ENCODE results near the gene CX3CR1.
A peak's percentile ranks its signal among the peaks of the same experiment; 100 is the strongest.

The CX3CR1 gene

DNA sequence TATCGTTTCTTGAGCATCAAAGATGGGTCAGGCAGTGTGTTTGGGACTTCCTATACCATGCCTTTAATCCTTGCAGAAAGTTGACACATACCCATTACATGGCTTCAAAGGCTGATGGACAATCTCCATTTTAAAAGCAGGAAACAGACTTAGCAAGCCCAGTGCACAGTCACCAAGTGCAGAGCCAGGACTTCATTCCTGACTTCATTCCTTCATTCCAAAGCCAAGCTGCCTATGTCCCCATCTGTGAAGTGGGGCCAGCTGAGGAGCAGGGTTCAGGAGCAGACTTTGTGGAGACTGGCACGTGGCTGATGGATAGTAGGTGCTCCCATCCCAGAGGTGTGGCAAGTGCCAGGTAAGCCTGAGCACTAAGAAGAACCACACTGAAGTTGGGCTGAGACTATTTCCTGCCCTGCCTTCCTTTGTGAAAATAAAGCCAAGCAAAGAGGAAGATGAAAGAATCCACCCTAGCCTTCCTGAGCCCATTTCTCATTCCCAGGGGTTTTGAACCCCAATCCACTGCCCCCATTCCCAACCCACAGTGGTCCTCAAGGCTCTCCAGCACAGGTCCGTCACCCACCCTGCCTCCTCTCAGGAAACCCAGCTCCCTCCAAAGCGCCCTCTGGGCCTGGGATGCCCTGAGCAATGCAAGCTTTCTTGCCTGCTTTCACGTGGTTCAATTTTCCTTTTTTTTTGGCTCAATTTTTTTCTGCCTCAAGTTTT is 1.8 kb downstream of the CX3CR1 start:
- no peak overlapping the region for H4K8ac ChIP-seq (ENCODE audit: low read depth, low read length)
- no peak overlapping the region for H3K27ac ChIP-seq (ENCODE audit: low read depth, low read length)
- no CpG with 5 or more reads among the region's 5 CpGs for WGBS (ENCODE audit: extremely low coverage, insufficient coverage, low lambda C conversion rate)
- H3K4me1 ChIP-seq (ENCODE audit: control insufficient read depth, low read depth, low read length): no peaks in the 10 kb centered on the region
- H2BK120ac ChIP-seq (ENCODE audit: low read depth, low read length): no peak overlapping the region
- no peak overlapping the region for H2BK5ac ChIP-seq (ENCODE audit: low read length)
- H3K79me2 ChIP-seq (ENCODE audit: control insufficient read depth, insufficient read depth, low read length): no peaks in the 10 kb centered on the region
- no peak overlapping the region for H3K18ac ChIP-seq (ENCODE audit: low read length)
- H2AK5ac ChIP-seq (ENCODE audit: low read length): no peak overlapping the region
- no peaks in the 10 kb centered on the region for H3K36me3 ChIP-seq (ENCODE audit: control insufficient read depth, insufficient read depth, low read length)
- no peaks in the 10 kb centered on the region for H3K27me3 ChIP-seq (ENCODE audit: insufficient read depth, low read length, poor library complexity)
- H3K56ac ChIP-seq (ENCODE audit: low read length): no peak overlapping the region
- no peak overlapping the region for H3K4me2 ChIP-seq (ENCODE audit: low read length)
- H3K4me3 ChIP-seq (ENCODE audit: low read length): no peak overlapping the region
- no peak overlapping the region for H3K9ac ChIP-seq (ENCODE audit: low read length)
- no peak overlapping the region for H3K23ac ChIP-seq (ENCODE audit: low read length)
- H4K5ac ChIP-seq (ENCODE audit: low read length): no peak overlapping the region
- H2BK15ac ChIP-seq (replicated peaks; ENCODE audit: low read depth): no peak overlapping the region
- no peaks in the 10 kb centered on the region for H3K79me1 ChIP-seq (ENCODE audit: low read length)
- no peak for DNase-seq
- no peak overlapping the region for H3K4ac ChIP-seq (ENCODE audit: low read depth, low read length)

DNA sequence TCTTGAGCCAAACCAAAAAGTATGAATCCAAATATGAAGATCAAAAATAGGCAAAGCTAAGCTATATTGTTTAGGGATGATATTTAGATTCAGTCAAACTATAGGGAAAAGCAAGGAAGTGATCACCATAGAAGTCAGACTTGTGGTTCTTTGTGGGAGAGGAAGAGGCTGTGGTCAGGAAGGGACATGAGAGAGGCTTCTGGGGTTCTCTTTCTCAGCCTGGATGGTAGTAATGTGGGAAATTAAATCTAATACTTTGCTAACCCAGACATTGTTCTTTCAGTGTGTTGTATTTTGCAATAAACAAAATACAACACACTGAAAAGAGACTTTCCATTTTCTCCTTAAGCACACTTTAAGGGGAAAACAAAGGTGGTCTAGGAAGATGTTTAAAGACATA is 3.1 kb downstream of the CX3CR1 start:
- Histone ChIP-seq H3K79me2 (ENCODE audit: control insufficient read depth, insufficient read depth, low read length) (no peaks in the 10 kb centered on the region), H3K23ac (ENCODE audit: low read length) (no peak overlapping the region), H2BK120ac (ENCODE audit: low read depth, low read length) (no peak overlapping the region), H3K27me3 (ENCODE audit: insufficient read depth, low read length, poor library complexity) (no peaks in the 10 kb centered on the region), H3K27ac (ENCODE audit: low read depth, low read length) (no peak overlapping the region), H3K4me1 (ENCODE audit: control insufficient read depth, low read depth, low read length) (no peaks in the 10 kb centered on the region), H2AK5ac (ENCODE audit: low read length) (no peak overlapping the region), H3K18ac (ENCODE audit: low read length) (no peak overlapping the region), H3K4me2 (ENCODE audit: low read length) (no peak overlapping the region), H3K56ac (ENCODE audit: low read length) (no peak overlapping the region), H2BK5ac (ENCODE audit: low read length) (no peak overlapping the region), H4K8ac (ENCODE audit: low read depth, low read length) (no peak overlapping the region), H3K4ac (ENCODE audit: low read depth, low read length) (no peak overlapping the region), H3K4me3 (ENCODE audit: low read length) (no peak overlapping the region), H2BK15ac (replicated peaks; ENCODE audit: low read depth) (no peak overlapping the region), H4K5ac (ENCODE audit: low read length) (no peak overlapping the region), H3K36me3 (ENCODE audit: control insufficient read depth, insufficient read depth, low read length) (no peaks in the 10 kb centered on the region), H3K9ac (ENCODE audit: low read length) (no peak overlapping the region), H3K79me1 (ENCODE audit: low read length) (no peaks in the 10 kb centered on the region)
- no peak for DNase-seq

DNA sequence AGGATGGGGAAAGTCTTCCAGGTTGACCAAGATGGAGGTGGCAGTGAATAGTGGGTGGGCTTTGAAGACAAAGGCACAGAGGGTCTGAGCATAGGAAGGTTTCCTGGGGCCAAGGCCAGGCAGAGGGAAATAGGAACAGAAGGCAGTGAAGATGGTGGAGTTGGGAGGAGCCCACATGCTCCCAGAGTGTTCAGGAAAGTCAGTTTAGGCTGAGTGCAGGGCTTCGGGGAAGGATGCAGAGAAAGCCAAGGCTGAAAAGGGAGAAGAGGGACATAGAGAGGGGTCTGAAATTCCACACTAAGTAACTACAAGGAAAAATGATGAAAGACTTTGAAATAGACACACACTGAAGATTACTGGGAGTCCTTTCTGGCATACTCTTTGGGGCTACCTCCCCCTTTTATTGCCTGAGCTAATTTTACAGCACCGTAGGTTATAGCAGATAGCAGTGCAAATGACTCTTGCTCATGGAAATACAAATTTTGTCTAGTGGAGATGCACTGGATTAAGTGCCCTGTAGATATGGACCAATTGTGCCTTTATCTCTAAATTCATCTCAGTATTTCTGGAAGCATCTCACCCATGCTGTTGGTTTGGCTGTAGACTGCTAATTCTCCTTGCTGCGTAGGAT is 3.8 kb downstream of the CX3CR1 start:
- Histone ChIP-seq H2BK15ac (replicated peaks; ENCODE audit: low read depth) (no peak overlapping the region), H4K8ac (ENCODE audit: low read depth, low read length) (no peak overlapping the region), H2BK5ac (ENCODE audit: low read length) (no peak overlapping the region), H3K79me2 (ENCODE audit: control insufficient read depth, insufficient read depth, low read length) (no peaks in the 10 kb centered on the region), H3K4me1 (ENCODE audit: control insufficient read depth, low read depth, low read length) (no peaks in the 10 kb centered on the region), H3K27me3 (ENCODE audit: insufficient read depth, low read length, poor library complexity) (no peaks in the 10 kb centered on the region), H3K23ac (ENCODE audit: low read length) (no peak overlapping the region), H4K5ac (ENCODE audit: low read length) (no peak overlapping the region), H3K4me3 (ENCODE audit: low read length) (no peak overlapping the region), H3K79me1 (ENCODE audit: low read length) (no peaks in the 10 kb centered on the region), H2BK120ac (ENCODE audit: low read depth, low read length) (no peak overlapping the region), H3K56ac (ENCODE audit: low read length) (no peak overlapping the region), H3K27ac (ENCODE audit: low read depth, low read length) (no peak overlapping the region), H3K4me2 (ENCODE audit: low read length) (no peak overlapping the region), H3K9ac (ENCODE audit: low read length) (no peak overlapping the region), H3K36me3 (ENCODE audit: control insufficient read depth, insufficient read depth, low read length) (no peaks in the 10 kb centered on the region), H3K18ac (ENCODE audit: low read length) (no peak overlapping the region), H3K4ac (ENCODE audit: low read depth, low read length) (no peak overlapping the region), H2AK5ac (ENCODE audit: low read length) (no peak overlapping the region)
- WGBS (ENCODE audit: extremely low coverage, insufficient coverage, low lambda C conversion rate): no CpG with 5 or more reads among the region's 3 CpGs
- DNase-seq: no peak

DNA sequence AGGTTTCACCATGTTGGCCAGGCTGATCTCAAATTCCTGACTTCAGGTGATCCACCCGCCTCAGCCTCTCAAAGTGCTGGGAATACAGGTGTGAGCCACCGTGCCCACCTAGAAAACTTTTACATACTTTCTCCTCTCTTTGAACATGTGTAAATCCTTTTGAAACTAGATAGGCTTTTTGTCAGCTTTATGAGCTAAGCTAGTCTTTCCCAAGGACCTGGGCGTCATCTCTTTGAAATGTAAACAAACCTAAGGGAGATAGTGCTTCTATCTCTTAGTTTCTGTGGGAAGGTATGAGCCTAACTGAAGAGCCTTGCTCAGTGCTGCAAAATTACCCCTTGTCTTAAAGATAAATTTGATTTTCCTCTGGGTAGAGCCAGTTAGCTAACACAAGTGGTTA is 4.8 kb downstream of the CX3CR1 start:
- Histone ChIP-seq H4K8ac (ENCODE audit: low read depth, low read length) (no peak overlapping the region), H2BK5ac (ENCODE audit: low read length) (no peak overlapping the region), H4K5ac (ENCODE audit: low read length) (no peak overlapping the region), H3K79me2 (ENCODE audit: control insufficient read depth, insufficient read depth, low read length) (no peaks in the 10 kb centered on the region), H2BK15ac (replicated peaks; ENCODE audit: low read depth) (no peak overlapping the region), H3K23ac (ENCODE audit: low read length) (no peak overlapping the region), H3K18ac (ENCODE audit: low read length) (no peak overlapping the region), H3K4me2 (ENCODE audit: low read length) (no peak overlapping the region), H3K27me3 (ENCODE audit: insufficient read depth, low read length, poor library complexity) (no peaks in the 10 kb centered on the region), H3K27ac (ENCODE audit: low read depth, low read length) (no peak overlapping the region), H3K79me1 (ENCODE audit: low read length) (no peaks in the 10 kb centered on the region), H2BK120ac (ENCODE audit: low read depth, low read length) (no peak overlapping the region), H2AK5ac (ENCODE audit: low read length) (no peak overlapping the region), H3K56ac (ENCODE audit: low read length) (no peak overlapping the region), H3K4ac (ENCODE audit: low read depth, low read length) (no peak overlapping the region), H3K9ac (ENCODE audit: low read length) (no peak overlapping the region), H3K4me1 (ENCODE audit: control insufficient read depth, low read depth, low read length) (no peaks in the 10 kb centered on the region), H3K4me3 (ENCODE audit: low read length) (no peak overlapping the region), H3K36me3 (ENCODE audit: control insufficient read depth, insufficient read depth, low read length) (no peaks in the 10 kb centered on the region)
- WGBS (ENCODE audit: extremely low coverage, insufficient coverage, low lambda C conversion rate): no CpG with 5 or more reads among the region's 3 CpGs
- DNase-seq: peak; percentile 11

DNA sequence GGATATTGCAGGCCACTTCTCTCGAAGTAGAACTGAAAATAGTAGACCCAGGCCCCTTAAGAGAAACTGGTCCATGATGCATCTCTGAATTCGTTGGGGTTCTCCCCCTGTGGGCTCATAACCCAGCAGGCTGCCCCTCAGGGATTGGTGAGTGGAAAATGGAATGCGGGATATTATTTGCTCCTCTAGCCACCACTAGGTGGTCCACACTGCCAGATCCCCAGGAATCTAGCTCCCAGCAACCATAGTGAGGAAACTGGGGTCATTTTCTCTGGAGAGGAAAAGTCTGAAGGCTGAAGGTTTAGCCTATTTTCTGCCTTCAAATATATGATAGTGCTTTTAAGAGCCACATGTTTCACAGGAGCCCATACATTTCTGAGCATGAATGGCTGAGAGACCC is 6.7 kb downstream of the CX3CR1 start:
- Histone ChIP-seq H3K27ac (ENCODE audit: low read depth, low read length) (no peak overlapping the region), H2BK15ac (replicated peaks; ENCODE audit: low read depth) (no peak overlapping the region), H3K4ac (ENCODE audit: low read depth, low read length) (no peak overlapping the region), H3K4me1 (ENCODE audit: control insufficient read depth, low read depth, low read length) (no peaks in the 10 kb centered on the region), H3K56ac (ENCODE audit: low read length) (no peak overlapping the region), H2AK5ac (ENCODE audit: low read length) (no peak overlapping the region), H2BK5ac (ENCODE audit: low read length) (no peak overlapping the region), H2BK120ac (ENCODE audit: low read depth, low read length) (no peak overlapping the region), H3K18ac (ENCODE audit: low read length) (no peak overlapping the region), H3K36me3 (ENCODE audit: control insufficient read depth, insufficient read depth, low read length) (no peaks in the 10 kb centered on the region), H3K79me2 (ENCODE audit: control insufficient read depth, insufficient read depth, low read length) (no peaks in the 10 kb centered on the region), H3K4me3 (ENCODE audit: low read length) (no peak overlapping the region), H4K5ac (ENCODE audit: low read length) (no peak overlapping the region), H3K27me3 (ENCODE audit: insufficient read depth, low read length, poor library complexity) (no peaks in the 10 kb centered on the region), H3K4me2 (ENCODE audit: low read length) (no peak overlapping the region), H3K23ac (ENCODE audit: low read length) (no peak overlapping the region), H4K8ac (ENCODE audit: low read depth, low read length) (no peak overlapping the region), H3K79me1 (ENCODE audit: low read length) (no peaks in the 10 kb centered on the region), H3K9ac (ENCODE audit: low read length) (no peak overlapping the region)
- no CpG with 5 or more reads among the region's 3 CpGs for WGBS (ENCODE audit: extremely low coverage, insufficient coverage, low lambda C conversion rate)
- DNase-seq: peak; percentile 16

DNA sequence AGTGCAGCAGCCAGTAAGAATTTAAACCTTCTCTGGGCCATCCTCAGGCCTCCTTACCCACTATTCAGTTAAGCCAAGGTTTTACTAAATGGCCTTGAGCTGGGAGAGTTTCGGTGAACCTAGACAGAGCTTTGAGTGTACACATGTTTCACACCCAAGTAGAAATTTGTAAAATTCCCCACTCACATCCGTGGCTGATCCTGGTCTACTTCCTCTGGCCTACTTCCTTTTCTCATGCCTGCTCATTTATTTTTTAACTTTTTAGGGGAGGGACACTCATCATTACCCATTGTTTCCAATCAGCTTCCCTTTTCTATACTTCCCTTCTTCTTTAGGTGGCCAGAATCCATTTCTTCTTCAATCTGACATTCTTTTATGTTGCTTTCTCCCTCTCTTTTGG is 7.6 kb downstream of the CX3CR1 start:
- H3K36me3 ChIP-seq (ENCODE audit: control insufficient read depth, insufficient read depth, low read length): no peaks in the 10 kb centered on the region
- H3K79me1 ChIP-seq (ENCODE audit: low read length): no peaks in the 10 kb centered on the region
- H4K5ac ChIP-seq (ENCODE audit: low read length): no peak overlapping the region
- H3K27me3 ChIP-seq (ENCODE audit: insufficient read depth, low read length, poor library complexity): no peaks in the 10 kb centered on the region
- H3K4ac ChIP-seq (ENCODE audit: low read depth, low read length): no peak overlapping the region
- no peaks in the 10 kb centered on the region for H3K79me2 ChIP-seq (ENCODE audit: control insufficient read depth, insufficient read depth, low read length)
- no peak overlapping the region for H3K56ac ChIP-seq (ENCODE audit: low read length)
- H3K4me3 ChIP-seq (ENCODE audit: low read length): no peak overlapping the region
- H2BK120ac ChIP-seq (ENCODE audit: low read depth, low read length): no peak overlapping the region
- no peak overlapping the region for H3K23ac ChIP-seq (ENCODE audit: low read length)
- H2BK5ac ChIP-seq (ENCODE audit: low read length): no peak overlapping the region
- H2BK15ac ChIP-seq (replicated peaks; ENCODE audit: low read depth): no peak overlapping the region
- H3K9ac ChIP-seq (ENCODE audit: low read length): no peak overlapping the region
- no CpG with 5 or more reads among the region's 2 CpGs for WGBS (ENCODE audit: extremely low coverage, insufficient coverage, low lambda C conversion rate)
- H2AK5ac ChIP-seq (ENCODE audit: low read length): no peak overlapping the region
- H4K8ac ChIP-seq (ENCODE audit: low read depth, low read length): no peak overlapping the region
- H3K4me1 ChIP-seq (ENCODE audit: control insufficient read depth, low read depth, low read length): no peaks in the 10 kb centered on the region
- no peak overlapping the region for H3K4me2 ChIP-seq (ENCODE audit: low read length)
- H3K27ac ChIP-seq (ENCODE audit: low read depth, low read length): no peak overlapping the region
- H3K18ac ChIP-seq (ENCODE audit: low read length): no peak overlapping the region
- no peak for DNase-seq
